ENCODE measurements around the gene FRMD4A. TPM values are rescaled to one million over a fixed set of nuclear protein-coding genes. Genes with fewer than 3 reads are reported as not detected.

FRMD4A gene
- total RNA-seq, 4 donors from 2014 or later: 4.4 to 7.1 (median 5.2) TPM

- DNase-seq (no peak), ATAC-seq (no peak)
- Histone ChIP-seq H3K4me1 (peaks cover 7 to 8% of the 10 kb centered on the region in 2 donors), H3K27ac (no peak overlapping the region), H3K27me3 (no peaks in the 10 kb centered on the region), H3K4me3 (no peak overlapping the region), H3K9me3 (no peaks in the 10 kb centered on the region), H3K36me3 (no peaks in the 10 kb centered on the region)
- TF ChIP-seq POLR2A (IDR thresholded peaks at IDR 0.05) (no peak), CTCF (IDR thresholded peaks at IDR 0.05 in 4 of 5, conservative IDR thresholded peaks at IDR 0.05 in 1 of 5) (no peak)
- intact Hi-C loops (cut with DNase I; ENCODE audit: low total_unique reads): no loop called here
- in situ Hi-C loops (cut with MboI; ENCODE audit: low sequenced_read_pairs in 4 of 4): no loop called here
Measured at GRCh38 chr10:13845897-13846296, 484.8 kb downstream of the FRMD4A start.

- in situ Hi-C loops (cut with MboI; ENCODE audit: low sequenced_read_pairs in 4 of 4): no loop called here
- ATAC-seq (no peak), DNase-seq (no peak)
- no peak for TF ChIP-seq CTCF (IDR thresholded peaks at IDR 0.05 in 4 of 5, conservative IDR thresholded peaks at IDR 0.05 in 1 of 5)
- no peak for TF ChIP-seq POLR2A (IDR thresholded peaks at IDR 0.05)
- no peak overlapping the region for H3K27ac ChIP-seq
- H3K36me3 ChIP-seq: no peaks in the 10 kb centered on the region
- H3K4me3 ChIP-seq: no peak overlapping the region
- no peaks in the 10 kb centered on the region for H3K27me3 ChIP-seq
- peaks cover 12 to 13% of the 10 kb centered on the region in 2 donors for H3K4me1 ChIP-seq
- H3K9me3 ChIP-seq: no peaks in the 10 kb centered on the region
- intact Hi-C loops (cut with DNase I; ENCODE audit: low total_unique reads): no loop called here
Measured at GRCh38 chr10:13844651-13845050, 486.1 kb downstream of the FRMD4A start.

DNA sequence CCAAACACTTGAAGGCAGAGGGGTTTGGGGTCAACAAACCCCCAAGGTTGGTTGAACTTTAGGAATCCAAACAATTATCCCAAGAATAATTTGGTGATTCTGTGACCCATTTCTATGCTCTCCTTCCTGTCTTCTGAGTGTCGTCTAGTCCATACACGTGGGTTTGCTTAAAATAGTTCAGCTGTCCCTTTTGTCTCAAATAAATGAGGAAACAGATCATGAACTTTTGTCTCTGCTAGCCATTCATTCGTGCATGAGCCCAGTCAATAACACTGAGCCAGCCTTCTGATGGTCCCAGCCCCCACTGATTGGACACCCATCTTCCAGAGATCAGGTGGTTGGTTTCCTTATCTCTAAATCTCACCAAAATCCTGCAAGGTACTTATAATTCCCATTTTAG is 488.6 kb downstream of the FRMD4A start:
- peaks cover 13 to 16% of the 10 kb centered on the region in 2 donors for H3K4me1 ChIP-seq
- ATAC-seq (no peak), DNase-seq (no peak)
- H3K27me3 ChIP-seq: no peaks in the 10 kb centered on the region
- no peaks in the 10 kb centered on the region for H3K36me3 ChIP-seq
- intact Hi-C loops (cut with DNase I; ENCODE audit: low total_unique reads): no loop called here
- H3K27ac ChIP-seq: peak overlapping the region in 1 of 4 donors; percentile 18
- H3K9me3 ChIP-seq: no peaks in the 10 kb centered on the region
- TF ChIP-seq CTCF (IDR thresholded peaks at IDR 0.05 in 4 of 5, conservative IDR thresholded peaks at IDR 0.05 in 1 of 5) (no peak), POLR2A (IDR thresholded peaks at IDR 0.05) (no peak)
- no peak overlapping the region for H3K4me3 ChIP-seq
- in situ Hi-C loops (cut with MboI; ENCODE audit: low sequenced_read_pairs in 4 of 4): no loop called here

DNA sequence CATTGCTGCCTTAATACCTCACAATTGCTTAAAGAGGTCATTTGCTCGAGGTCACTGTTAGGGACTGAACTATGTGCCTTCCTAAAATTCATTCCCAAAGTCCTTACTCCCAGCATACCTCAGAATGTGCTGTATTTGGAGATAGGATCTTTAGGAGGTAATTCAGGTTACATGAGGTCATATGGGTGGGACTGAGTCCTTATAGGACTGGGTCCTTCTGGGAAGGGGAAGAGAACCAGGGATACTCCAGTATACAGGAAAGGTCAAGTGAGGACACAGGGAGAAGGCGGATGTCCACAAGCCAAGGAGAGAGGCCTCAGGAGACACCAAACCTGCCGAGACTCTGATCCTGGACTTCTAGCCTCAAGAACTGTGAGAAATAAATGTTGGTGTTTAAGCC is 490.7 kb downstream of the FRMD4A start:
- ATAC-seq: no peak

More for the DNA sequence above, 490.7 kb downstream of the FRMD4A start:
- Histone ChIP-seq H3K36me3 (no peaks in the 10 kb centered on the region), H3K9me3 (no peaks in the 10 kb centered on the region), H3K27me3 (no peaks in the 10 kb centered on the region), H3K27ac (peak overlapping the region; percentile 46 to 68 (median 58)), H3K4me3 (no peak overlapping the region), H3K4me1 (peaks cover 17 to 19% of the 10 kb centered on the region in 2 donors)
- intact Hi-C loops (cut with DNase I; ENCODE audit: low total_unique reads) (no loop called here), in situ Hi-C loops (cut with MboI; ENCODE audit: low sequenced_read_pairs in 4 of 4) (no loop called here)
- DNase-seq: no peak
- TF ChIP-seq POLR2A (IDR thresholded peaks at IDR 0.05) (no peak), CTCF (IDR thresholded peaks at IDR 0.05 in 4 of 5, conservative IDR thresholded peaks at IDR 0.05 in 1 of 5) (no peak)
